Smooth muscle cell of the umbilical artery (primary cell): Measurements from ENCODE around the gene C2CD4A. TPM values are rescaled to one million over a fixed set of nuclear protein-coding genes. Genes with fewer than 3 reads are reported as not detected.

Source experiments
- total RNA-seq: library from RNA; depleted of rRNA; stranded (reverse); fragments of >200 nt; gene quantifications from 2 replicates; pipeline ENCODE4 v1.2.3, GENCODE V29; 2014

The C2CD4A gene
- total RNA-seq, result not detected in 2 replicates

GRCh38 chr15:62066663-62067447 is at the start of gene C2CD4A:
Gene C2CD4A, plus strand, starts transcription at chr15:62066977. Its CDS starts 637 bp downstream, at chr15:62067614.

GRCh38 chr15:62060113-62060895 is 6.5 kb upstream of the C2CD4A start, which contains the start of gene VPS13C:
Gene VPS13C, minus strand, starts transcription at chr15:62060447. Its CDS starts 73 bp downstream, at chr15:62060374.

Other genes with a start within 250 kb of the C2CD4A start
- gene VPS13C, start 6.5 kb upstream of the C2CD4A start, total RNA-seq, result 73.3 and 78.4 TPM in 2 replicates
- gene C2CD4B, start 98.3 kb downstream of the C2CD4A start, total RNA-seq, result not detected in 2 replicates